ENCODE data around the gene EMSY. TPM values are rescaled to one million over a fixed set of nuclear protein-coding genes. Genes with fewer than 3 reads are reported as not detected.

EMSY gene
- total RNA-seq, 1 donor from 2014 or later = 31.1 TPM

- ChIA-PET POLR2A (interaction anchor here (1.9 kb wide), 1 partner anchor 60 kb away, joined by 4 read pairs; no protein-coding TSS in a partner anchor), CTCF (no interaction called here)
- H3K27ac Mint-ChIP-seq = peak overlapping the region; percentile 93
- peaks cover 30% of the 10 kb centered on the region for H3K36me3 Mint-ChIP-seq (ENCODE audit: low read depth)
- H3K9me3 Mint-ChIP-seq = no peaks in the 10 kb centered on the region
- ATAC-seq (ENCODE audit: low read depth) (no peak), DNase-seq (no peak)
- intact Hi-C loops (cut with micrococcal nuclease) = loop anchor here (1.0 to 10.0 kb wide), 7 partner anchors 63 to 1191 kb away; partner anchors contain the start of genes ACER3, CLNS1A, GVQW3 and THAP12
- no peaks in the 10 kb centered on the region for H3K27me3 Mint-ChIP-seq
- no peak for TF ChIP-seq CTCF (IDR thresholded peaks at IDR 0.05)
- H3K4me3 Mint-ChIP-seq = peak overlapping the region; percentile 95
- peaks cover 31% of the 10 kb centered on the region for H3K4me1 Mint-ChIP-seq
Measured at GRCh38 chr11:76444065-76444383, 794 bp upstream of the EMSY start.

- intact Hi-C loops (cut with micrococcal nuclease) = loop anchor here (1.0 to 10.0 kb wide), 5 partner anchors 227 to 1189 kb away; partner anchors contain the start of genes ACER3, CLNS1A, DGAT2 and LRRC32
- Mint-ChIP-seq H3K4me1 (peaks cover 31% of the 10 kb centered on the region), H3K27ac (peak overlapping the region; percentile 93), H3K4me3 (peak overlapping the region; percentile 95), H3K9me3 (no peaks in the 10 kb centered on the region), H3K27me3 (no peaks in the 10 kb centered on the region), H3K36me3 (ENCODE audit: low read depth) (peaks cover 44% of the 10 kb centered on the region)
- ATAC-seq (ENCODE audit: low read depth) (peak; percentile 9), DNase-seq (peak; percentile 33)
- no peak for TF ChIP-seq CTCF (IDR thresholded peaks at IDR 0.05)
- ChIA-PET POLR2A (interaction anchor here (0.7 to 1.9 kb wide), 2 partner anchors 61 to 1550 kb away, joined by 3 to 4 read pairs; partner anchors contain the start of gene INTS4), CTCF (no interaction called here)
Measured at GRCh38 chr11:76445121-76446084, 585 bp downstream of the EMSY start.

GRCh38 chr11:76448506-76448905 is 3.7 kb downstream of the EMSY start:
- Mint-ChIP-seq H3K27ac (no peak overlapping the region), H3K36me3 (ENCODE audit: low read depth) (peaks cover 65% of the 10 kb centered on the region)
- TF ChIP-seq CTCF (IDR thresholded peaks at IDR 0.05) = no peak

GRCh38 chr11:76453248-76453647 is 8.4 kb downstream of the EMSY start:
- H3K27ac Mint-ChIP-seq = no peak overlapping the region
- H3K9me3 Mint-ChIP-seq = no peaks in the 10 kb centered on the region
- DNase-seq (no peak), ATAC-seq (ENCODE audit: low read depth) (no peak)
- ChIA-PET CTCF (no interaction called here), POLR2A (no interaction called here)
- H3K36me3 Mint-ChIP-seq (ENCODE audit: low read depth) = peaks cover 61% of the 10 kb centered on the region
- H3K4me3 Mint-ChIP-seq = no peak overlapping the region
- no peak for TF ChIP-seq CTCF (IDR thresholded peaks at IDR 0.05)
- no peaks in the 10 kb centered on the region for H3K27me3 Mint-ChIP-seq
- intact Hi-C loops (cut with micrococcal nuclease) = no loop called here
- H3K4me1 Mint-ChIP-seq = no peaks in the 10 kb centered on the region

More at GRCh38 chr11:76448506-76448905, 3.7 kb downstream of the EMSY start:
- H3K9me3 Mint-ChIP-seq = no peaks in the 10 kb centered on the region
- no peak overlapping the region for H3K4me3 Mint-ChIP-seq
- intact Hi-C loops (cut with micrococcal nuclease) = loop anchor here (5.0 to 10.0 kb wide), 4 partner anchors 224 to 1186 kb away; partner anchors contain the start of genes ACER3, CLNS1A, LRRC32 and UVRAG
- ChIA-PET POLR2A (no interaction called here), CTCF (no interaction called here)
- DNase-seq = no peak
- ATAC-seq (ENCODE audit: low read depth) = no peak
- H3K27me3 Mint-ChIP-seq = no peaks in the 10 kb centered on the region
- peaks cover 22% of the 10 kb centered on the region for H3K4me1 Mint-ChIP-seq

GRCh38 chr11:76455331-76455730 is 10.5 kb downstream of the EMSY start:
- no peak overlapping the region for H3K4me3 Mint-ChIP-seq

More at GRCh38 chr11:76455331-76455730, 10.5 kb downstream of the EMSY start:
- no peaks in the 10 kb centered on the region for H3K9me3 Mint-ChIP-seq
- H3K27me3 Mint-ChIP-seq = no peaks in the 10 kb centered on the region
- ChIA-PET POLR2A (no interaction called here), CTCF (no interaction called here)
- no peaks in the 10 kb centered on the region for H3K4me1 Mint-ChIP-seq
- ATAC-seq (ENCODE audit: low read depth) = no peak
- no peak for TF ChIP-seq CTCF (IDR thresholded peaks at IDR 0.05)
- intact Hi-C loops (cut with micrococcal nuclease) = no loop called here
- H3K27ac Mint-ChIP-seq = no peak overlapping the region
- no peak for DNase-seq
- peaks cover 60% of the 10 kb centered on the region for H3K36me3 Mint-ChIP-seq (ENCODE audit: low read depth)
